NK-92 treated with Interleukin-12 subunit alpha and Interleukin-12 subunit beta, amount 100 ng/mL, for 24 hours (cell line): ENCODE data around the gene FES.
"Not testable (repeated sequence)": the region's sequence is repeated elsewhere in the genome, so short reads cannot be mapped to it uniquely, and the experiment has no call there.

ENCODE experiments used
- DNase-seq: peaks from one replicate; lab custom pipeline; 2025; lab: John Stamatoyannopoulos, UW

FES gene

GRCh38 chr15:90910441-90911301 is 26.4 kb downstream of the FES start:
- DNase-seq: no peak

- no peak for DNase-seq
Measured at GRCh38 chr15:90911302-90911623, 27.0 kb downstream of the FES start.

- DNase-seq: no peak
Measured at GRCh38 chr15:90911906-90912769, 27.8 kb downstream of the FES start.

- DNase-seq: no peak
Measured at GRCh38 chr15:90912770-90913075, 28.4 kb downstream of the FES start.

- DNase-seq: no peak
Measured at GRCh38 chr15:90913398-90913944, 29.2 kb downstream of the FES start.

GRCh38 chr15:90914305-90915080 is 30.2 kb downstream of the FES start:
- DNase-seq: no peak

- DNase-seq: no peak
Measured at GRCh38 chr15:90915216-90915807, 31.0 kb downstream of the FES start.

GRCh38 chr15:90915808-90916440 is 31.6 kb downstream of the FES start:
- no peak for DNase-seq

- DNase-seq: no peak
Measured at GRCh38 chr15:90916461-90916860, 32.2 kb downstream of the FES start.

- DNase-seq: no peak
Measured at GRCh38 chr15:90917569-90917968, 33.3 kb downstream of the FES start.

- no peak for DNase-seq
Measured at GRCh38 chr15:90918034-90918788, 33.9 kb downstream of the FES start.

GRCh38 chr15:90918835-90919234 is 34.5 kb downstream of the FES start:
- no peak for DNase-seq

- no peak for DNase-seq
Measured at GRCh38 chr15:90921887-90922286, 37.6 kb downstream of the FES start.

GRCh38 chr15:90922712-90923322 is 38.5 kb downstream of the FES start:
- not testable (repeated sequence) for DNase-seq

GRCh38 chr15:90924375-90924774 is 40.1 kb downstream of the FES start:
- DNase-seq: no peak

- DNase-seq: not testable (repeated sequence)
Measured at GRCh38 chr15:90926766-90927165, 42.5 kb downstream of the FES start.

- DNase-seq: not testable (repeated sequence)
Measured at GRCh38 chr15:90928106-90928505, 43.8 kb downstream of the FES start.

GRCh38 chr15:90929246-90930019 is 45.1 kb downstream of the FES start:
- no peak for DNase-seq

GRCh38 chr15:90930861-90931574 is 46.7 kb downstream of the FES start:
- no peak for DNase-seq
